ENCODE results near the gene C1QTNF8.
"Not testable (repeated sequence)": the region's sequence is repeated elsewhere in the genome, so short reads cannot be mapped to it uniquely, and the experiment has no call there.

C1QTNF8 gene

DNA sequence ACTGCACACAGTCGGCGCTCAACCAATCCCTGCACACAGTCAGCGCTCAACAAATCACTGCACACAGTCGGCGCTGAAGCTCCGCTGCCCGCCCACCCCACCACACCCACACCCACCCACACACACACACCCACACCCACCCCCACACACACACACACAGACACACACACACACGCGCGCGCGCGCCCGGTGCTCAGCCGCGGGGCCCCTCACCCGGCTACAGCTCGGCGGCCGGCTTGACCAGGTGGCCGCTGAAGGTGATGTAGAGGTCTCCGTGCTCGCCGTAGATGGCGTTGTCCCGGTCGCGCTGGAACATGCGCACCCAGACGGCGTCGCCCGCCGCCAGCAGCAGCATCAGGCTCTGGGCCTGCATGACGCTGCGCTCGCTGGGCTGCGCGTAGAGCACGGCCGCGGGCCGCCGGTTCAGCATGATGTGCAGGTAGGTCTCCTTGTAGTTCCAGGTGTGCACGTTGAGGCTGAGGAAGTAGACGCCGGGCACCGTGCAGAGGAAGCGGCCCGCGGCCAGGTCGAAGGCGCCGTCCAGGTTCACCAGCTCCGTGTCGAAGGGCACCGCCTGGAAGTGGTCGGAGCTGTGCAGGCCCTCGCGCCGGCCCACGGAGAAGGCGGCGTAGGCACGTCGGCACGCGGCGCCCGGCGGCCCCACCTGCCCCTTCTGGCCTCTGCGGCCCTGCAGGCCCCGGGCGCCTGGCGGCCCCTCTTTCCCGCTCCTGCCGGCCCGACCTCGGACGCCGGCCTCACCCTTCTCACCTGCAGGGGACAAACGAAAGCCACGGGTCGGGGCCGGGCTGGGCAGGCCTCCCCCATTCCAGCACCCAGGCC, 2.5 kb downstream of the C1QTNF8 start:
- DNase-seq (ENCODE audit: low spot score): no peak

GRCh38 chr16:1092685-1093283, 3.3 kb downstream of the C1QTNF8 start:
- DNase-seq (ENCODE audit: low spot score): not testable (repeated sequence)

DNA sequence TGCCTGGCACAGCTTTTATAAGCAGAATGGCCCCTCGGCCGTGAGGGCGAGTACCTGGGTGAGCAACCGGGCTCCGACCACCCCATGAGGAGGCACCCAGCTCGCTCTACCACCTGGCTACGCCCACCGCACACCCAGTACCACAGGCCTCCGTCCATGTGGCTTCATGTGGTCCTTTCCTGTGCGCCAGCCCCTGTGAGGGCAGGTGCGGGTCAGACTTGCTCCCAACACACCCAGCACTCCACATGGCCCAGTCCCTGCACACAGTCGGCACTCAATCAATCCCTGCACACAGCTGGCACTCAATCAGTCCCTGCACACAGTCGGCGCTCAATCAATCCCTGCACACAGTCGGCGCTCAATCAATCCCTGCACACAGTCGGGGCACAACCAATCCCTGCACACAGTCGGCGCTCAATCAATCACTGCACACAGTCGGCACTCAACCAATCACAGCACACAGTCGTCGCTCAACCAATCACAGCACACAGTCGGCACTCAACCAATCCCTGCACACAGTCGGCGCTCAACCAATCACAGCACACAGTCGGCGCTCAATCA, 4.0 kb downstream of the C1QTNF8 start:
- no peak for DNase-seq (ENCODE audit: low spot score)

- DNase-seq (ENCODE audit: low spot score): no peak
These were observed 5.1 kb downstream of the C1QTNF8 start for GRCh38 chr16:1090620-1091587.

DNA sequence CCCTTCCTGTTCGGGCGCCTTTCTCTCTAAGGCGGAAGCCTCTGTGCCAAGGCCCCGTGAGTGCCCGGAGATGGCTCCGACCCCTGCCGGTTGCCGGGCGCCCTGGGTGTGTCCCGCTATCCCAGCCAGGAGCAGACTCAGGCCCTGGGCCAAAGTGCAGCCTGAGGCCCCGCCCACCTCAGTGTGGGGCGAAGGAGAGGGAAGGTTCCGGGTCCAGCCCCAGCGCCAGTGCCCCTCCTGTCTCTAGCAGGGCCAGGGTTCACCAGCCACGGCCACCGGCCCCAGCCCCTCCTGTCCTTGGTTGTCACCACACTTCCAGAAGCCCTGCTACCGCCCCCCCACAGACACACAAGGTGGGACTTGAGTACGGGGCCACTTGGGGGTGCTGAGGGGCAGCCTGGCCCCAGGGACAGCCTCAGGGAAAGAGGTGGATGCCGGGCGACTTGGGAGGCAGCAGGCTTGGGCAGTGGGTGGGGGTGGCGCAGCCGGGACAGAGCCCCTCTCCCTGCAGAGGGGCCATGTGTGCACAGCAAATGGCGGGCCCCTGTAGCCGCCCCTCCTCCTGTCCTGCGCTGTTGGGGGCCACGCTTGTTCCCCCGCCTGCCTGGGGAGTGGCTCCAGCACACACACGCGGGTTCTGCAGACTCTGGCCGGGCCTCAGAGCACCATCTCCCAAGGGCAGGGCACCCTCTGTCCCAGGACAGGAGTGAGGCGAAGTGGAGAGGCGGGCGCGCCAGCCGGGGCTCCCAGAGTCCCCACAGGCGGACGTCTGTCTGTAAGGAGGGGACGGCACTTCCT, 6.0 kb downstream of the C1QTNF8 start:
- DNase-seq (ENCODE audit: low spot score): no peak

GRCh38 chr16:1089439-1089821, 6.6 kb downstream of the C1QTNF8 start:
- DNase-seq (ENCODE audit: low spot score): no peak

GRCh38 chr16:1088295-1089170, 7.5 kb downstream of the C1QTNF8 start:
- no peak for DNase-seq (ENCODE audit: low spot score)

DNA sequence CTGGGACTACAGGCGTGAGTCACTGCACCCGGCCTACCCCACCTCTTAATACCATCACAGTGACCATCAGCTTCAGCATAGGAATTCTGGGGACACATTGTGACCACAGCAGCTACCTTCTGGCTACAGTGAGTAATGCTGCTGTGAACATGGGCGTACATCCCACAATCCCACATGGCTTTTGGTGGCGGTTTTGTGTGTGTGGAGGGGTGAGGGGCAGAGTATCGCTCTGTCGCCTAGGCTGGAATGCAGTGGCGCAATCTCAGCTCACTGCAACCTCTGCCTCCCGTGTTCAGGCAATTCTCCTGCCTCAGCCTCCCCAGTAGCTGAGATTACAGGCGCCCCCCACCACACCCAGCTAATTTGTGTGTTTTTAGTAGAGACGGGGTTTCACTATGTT, 9.6 kb downstream of the C1QTNF8 start:
- DNase-seq (ENCODE audit: low spot score): not testable (repeated sequence)

GRCh38 chr16:1084971-1085370, 11.1 kb downstream of the C1QTNF8 start:
- no peak for DNase-seq (ENCODE audit: low spot score)

- DNase-seq (ENCODE audit: low spot score): no peak
These were observed 12.9 kb downstream of the C1QTNF8 start for GRCh38 chr16:1082952-1083675.

DNA sequence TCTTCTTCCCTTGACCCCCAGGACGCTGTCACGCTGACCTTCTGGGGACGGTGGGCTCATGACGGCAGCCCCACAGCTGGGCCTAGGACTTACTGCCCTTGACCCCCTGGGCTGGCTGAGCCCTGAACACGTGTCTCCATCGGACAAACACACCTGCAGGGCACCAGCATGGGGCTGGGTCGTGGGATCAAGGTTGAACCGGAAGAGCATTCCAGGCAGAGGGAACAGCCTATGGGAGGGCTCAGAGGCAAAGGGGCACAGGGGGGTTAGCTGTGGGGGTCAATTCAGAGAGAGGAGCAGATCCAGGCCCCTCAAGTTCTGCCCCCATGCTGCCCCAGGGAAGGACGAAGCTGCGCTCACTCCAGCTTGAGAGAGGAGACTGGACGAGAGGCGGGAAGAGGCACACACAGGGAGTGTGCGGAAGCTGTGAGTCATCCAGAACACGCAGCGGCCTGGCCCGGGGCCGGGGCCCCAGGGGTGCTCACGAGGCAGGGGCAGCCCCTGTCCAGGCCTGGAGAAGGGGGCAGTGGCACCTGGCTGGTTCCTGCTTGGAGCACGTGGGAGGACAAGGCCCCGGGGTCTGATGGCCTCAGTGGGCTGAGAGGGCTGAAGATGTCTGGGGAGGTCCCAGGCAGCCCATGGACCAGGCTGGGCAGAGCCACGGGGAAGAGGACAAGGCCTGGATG, 13.6 kb downstream of the C1QTNF8 start:
- no peak for DNase-seq (ENCODE audit: low spot score)

DNA sequence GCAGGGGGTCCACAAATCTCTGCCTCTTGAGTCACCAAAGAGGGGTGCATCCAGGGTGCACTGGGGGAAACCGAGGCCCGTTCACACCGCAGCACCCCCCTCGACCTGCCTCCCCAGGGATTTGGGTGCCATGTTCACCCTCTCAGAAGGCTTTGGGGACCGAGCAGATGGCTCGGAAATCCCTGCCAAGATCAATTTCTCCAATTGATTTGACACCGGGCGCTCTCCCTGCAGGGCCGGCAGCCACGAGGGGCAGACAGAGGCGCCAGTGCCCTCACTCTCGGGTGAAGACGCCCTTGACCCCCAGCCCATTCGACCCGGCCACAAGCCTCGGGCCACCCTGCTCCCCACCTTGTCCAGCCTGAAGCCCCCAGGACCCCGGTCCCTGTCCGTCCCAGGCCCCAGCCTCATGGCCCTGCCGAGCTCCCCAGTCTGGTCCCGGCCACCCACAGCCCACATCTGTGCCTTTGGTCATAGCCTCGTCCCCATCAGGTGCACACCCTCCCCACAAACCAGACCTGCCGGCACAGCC, 14.2 kb downstream of the C1QTNF8 start:
- no peak for DNase-seq (ENCODE audit: low spot score)

DNA sequence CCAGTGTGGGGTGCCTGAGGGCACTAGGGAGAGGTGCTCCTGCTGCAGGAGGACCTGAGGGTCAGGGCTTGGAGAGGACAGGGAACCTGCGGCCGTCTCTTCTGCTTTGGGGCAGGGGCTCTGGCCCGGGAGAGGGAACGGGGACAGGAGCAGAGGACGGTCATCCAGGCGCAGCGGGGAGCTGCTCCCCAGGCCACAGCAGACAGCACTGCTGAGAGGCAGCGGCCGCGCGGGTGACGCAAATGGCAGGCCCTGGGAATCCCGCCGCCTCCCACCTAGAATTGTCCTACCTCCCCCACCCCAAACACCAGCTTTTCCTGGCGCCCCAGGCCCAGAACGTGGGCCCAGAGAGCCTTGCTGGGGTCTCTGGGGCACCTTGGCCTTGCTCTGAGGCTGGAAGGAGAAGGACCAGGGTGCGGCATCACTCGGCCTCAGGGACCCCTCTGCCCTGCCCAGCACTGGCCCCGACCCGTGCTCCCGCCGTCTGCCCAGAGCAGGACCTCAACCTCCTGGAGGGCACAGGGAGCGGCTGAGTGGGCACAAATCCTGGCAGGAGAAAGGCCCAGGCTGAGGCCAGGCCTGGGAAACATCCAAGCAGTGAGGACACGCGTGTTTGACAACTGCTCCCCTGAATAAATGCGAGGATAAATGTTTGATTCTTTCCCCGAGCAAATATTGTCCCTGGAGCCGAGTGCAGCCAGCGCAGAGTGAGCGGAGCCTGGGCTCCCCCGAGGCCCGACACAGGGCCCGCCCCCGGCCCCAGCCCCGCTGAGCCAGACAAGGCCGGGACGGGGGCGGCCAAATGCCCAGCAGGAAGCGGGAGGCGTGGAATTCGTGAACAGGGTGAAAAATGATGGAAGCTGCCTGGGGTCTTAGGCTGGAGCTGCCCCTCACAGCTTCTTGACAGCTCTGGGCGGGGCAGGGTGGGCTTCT, 15.0 kb downstream of the C1QTNF8 start:
- no peak for DNase-seq (ENCODE audit: low spot score)

DNA sequence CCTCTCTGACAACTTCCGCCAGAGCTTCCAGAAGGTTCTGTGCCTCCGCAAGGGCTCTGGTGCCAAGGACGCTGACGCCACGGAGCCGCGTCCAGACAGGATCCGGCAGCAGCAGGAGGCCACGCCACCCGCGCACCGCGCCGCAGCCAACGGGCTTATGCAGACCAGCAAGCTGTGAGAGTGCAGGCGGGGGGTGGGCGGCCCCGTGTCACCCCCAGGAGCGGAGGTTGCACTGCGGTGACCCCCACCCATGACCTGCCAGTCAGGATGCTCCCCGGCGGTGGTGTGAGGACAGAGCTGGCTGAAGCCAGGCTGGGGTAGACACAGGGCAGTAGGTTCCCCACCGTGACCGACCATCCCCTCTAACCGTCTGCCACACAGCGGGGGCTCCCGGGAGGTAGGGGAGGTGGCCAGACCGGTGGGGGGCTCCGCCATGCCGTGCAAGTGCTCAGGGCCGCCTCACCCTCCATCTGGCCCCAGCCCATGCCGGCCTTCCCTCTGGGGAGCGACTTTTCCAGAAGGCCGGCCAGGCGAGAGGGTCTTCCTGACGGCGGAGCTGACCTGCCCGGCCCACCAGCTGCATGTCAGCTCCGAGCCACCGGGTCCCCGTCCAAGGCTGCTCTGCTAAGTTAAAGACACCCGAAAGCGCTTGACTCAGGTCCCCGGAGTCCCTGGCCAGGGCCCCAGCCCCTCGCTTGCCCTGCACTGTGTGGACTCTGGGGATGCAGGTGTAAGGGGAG, 16.1 kb downstream of the C1QTNF8 start:
- no peak for DNase-seq (ENCODE audit: low spot score)

DNA sequence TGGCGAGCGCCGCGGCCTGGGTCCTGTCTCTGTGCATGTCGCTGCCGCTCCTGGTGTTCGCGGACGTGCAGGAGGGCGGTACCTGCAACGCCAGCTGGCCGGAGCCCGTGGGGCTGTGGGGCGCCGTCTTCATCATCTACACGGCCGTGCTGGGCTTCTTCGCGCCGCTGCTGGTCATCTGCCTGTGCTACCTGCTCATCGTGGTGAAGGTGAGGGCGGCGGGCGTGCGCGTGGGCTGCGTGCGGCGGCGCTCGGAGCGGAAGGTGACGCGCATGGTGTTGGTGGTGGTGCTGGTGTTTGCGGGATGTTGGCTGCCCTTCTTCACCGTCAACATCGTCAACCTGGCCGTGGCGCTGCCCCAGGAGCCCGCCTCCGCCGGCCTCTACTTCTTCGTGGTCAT, 16.7 kb downstream of the C1QTNF8 start:
- no peak for DNase-seq (ENCODE audit: low spot score)

DNA sequence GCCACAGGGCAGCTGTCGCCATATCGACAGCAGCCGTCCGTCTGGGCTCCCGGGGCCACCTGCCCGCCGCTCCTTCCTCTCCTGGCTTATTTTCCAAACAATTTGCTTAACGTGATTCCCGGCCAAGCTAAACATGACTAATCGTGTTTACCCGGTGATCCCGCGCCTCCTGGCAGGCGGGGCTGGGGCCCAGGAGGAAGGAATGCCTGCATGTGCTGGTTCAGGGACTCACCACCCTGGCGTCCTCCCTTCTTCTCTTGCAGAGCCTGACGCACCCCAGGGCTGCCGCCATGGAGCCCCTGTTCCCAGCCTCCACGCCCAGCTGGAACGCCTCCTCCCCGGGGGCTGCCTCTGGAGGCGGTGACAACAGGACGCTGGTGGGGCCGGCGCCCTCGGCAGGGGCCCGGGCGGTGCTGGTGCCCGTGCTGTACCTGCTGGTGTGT, 17.4 kb downstream of the C1QTNF8 start:
- no peak for DNase-seq (ENCODE audit: low spot score)
